ENCODE results near the gene C7orf33. TPM values are rescaled to one million over a fixed set of nuclear protein-coding genes. Genes with fewer than 3 reads are reported as not detected.

Gene C7orf33
- total RNA-seq, 2 experiments from 2014 or later, result not detected

- peaks cover 1% of the 10 kb centered on the region for H3K27me3 Mint-ChIP-seq
- ChIA-PET POLR2A (no interaction called here), CTCF (no interaction called here)
- peaks cover 15% of the 10 kb centered on the region for H3K4me1 Mint-ChIP-seq (ENCODE audit: low read depth)
- no peak overlapping the region for H3K27ac Mint-ChIP-seq
- no peak for DNase-seq
- H3K9me3 Mint-ChIP-seq, result no peaks in the 10 kb centered on the region
- no peaks in the 10 kb centered on the region for H3K36me3 Mint-ChIP-seq
- no peak overlapping the region for H3K4me3 Mint-ChIP-seq
- intact Hi-C loops (cut with micrococcal nuclease), result no loop called here
These were observed 46.5 kb downstream of the C7orf33 start for GRCh38 chr7:148637094-148637493.

GRCh38 chr7:148645898-148646297 lies 55.3 kb downstream of the C7orf33 start:
- Mint-ChIP-seq H3K27me3 (peaks cover 9% of the 10 kb centered on the region), H3K4me1 (ENCODE audit: low read depth) (no peaks in the 10 kb centered on the region), H3K4me3 (no peak overlapping the region), H3K36me3 (no peaks in the 10 kb centered on the region), H3K27ac (no peak overlapping the region), H3K9me3 (no peaks in the 10 kb centered on the region)
- CTCF ChIA-PET, result no interaction called here
- no peak for DNase-seq
- POLR2A ChIA-PET, result no interaction called here
- intact Hi-C loops (cut with micrococcal nuclease), result no loop called here

GRCh38 chr7:148650232-148650858 lies 59.8 kb downstream of the C7orf33 start:
- H3K4me3 Mint-ChIP-seq, result no peak overlapping the region
- CTCF ChIA-PET, result no interaction called here
- no peak overlapping the region for H3K27ac Mint-ChIP-seq
- no peak for DNase-seq
- no peaks in the 10 kb centered on the region for H3K36me3 Mint-ChIP-seq
- no peaks in the 10 kb centered on the region for H3K9me3 Mint-ChIP-seq
- intact Hi-C loops (cut with micrococcal nuclease), result no loop called here
- peaks cover 1% of the 10 kb centered on the region for H3K27me3 Mint-ChIP-seq
- no peaks in the 10 kb centered on the region for H3K4me1 Mint-ChIP-seq (ENCODE audit: low read depth)
- POLR2A ChIA-PET, result no interaction called here

GRCh38 chr7:148652773-148653172 lies 62.2 kb downstream of the C7orf33 start:
- Mint-ChIP-seq H3K27ac (no peak overlapping the region), H3K4me3 (no peak overlapping the region), H3K27me3 (no peaks in the 10 kb centered on the region), H3K36me3 (no peaks in the 10 kb centered on the region), H3K4me1 (ENCODE audit: low read depth) (no peaks in the 10 kb centered on the region), H3K9me3 (no peaks in the 10 kb centered on the region)
- intact Hi-C loops (cut with micrococcal nuclease), result no loop called here
- CTCF ChIA-PET, result no interaction called here
- no peak for DNase-seq
- POLR2A ChIA-PET, result no interaction called here

- H3K9me3 Mint-ChIP-seq, result no peaks in the 10 kb centered on the region
- no peak overlapping the region for H3K4me3 Mint-ChIP-seq
- intact Hi-C loops (cut with micrococcal nuclease), result no loop called here
- no peaks in the 10 kb centered on the region for H3K4me1 Mint-ChIP-seq (ENCODE audit: low read depth)
- DNase-seq, result no peak
- CTCF ChIA-PET, result interaction anchor here (0.7 kb wide), 1 partner anchor 83 kb away, joined by 3 read pairs; no protein-coding TSS in a partner anchor
- no peaks in the 10 kb centered on the region for H3K36me3 Mint-ChIP-seq
- H3K27ac Mint-ChIP-seq, result no peak overlapping the region
- no peaks in the 10 kb centered on the region for H3K27me3 Mint-ChIP-seq
- POLR2A ChIA-PET, result no interaction called here
These were observed 67.4 kb downstream of the C7orf33 start for GRCh38 chr7:148657929-148658328.

- ChIA-PET CTCF (no interaction called here), POLR2A (no interaction called here)
- no peak overlapping the region for H3K27ac Mint-ChIP-seq
- H3K27me3 Mint-ChIP-seq, result peaks cover 3% of the 10 kb centered on the region
- intact Hi-C loops (cut with micrococcal nuclease), result no loop called here
- H3K4me3 Mint-ChIP-seq, result no peak overlapping the region
- H3K36me3 Mint-ChIP-seq, result no peaks in the 10 kb centered on the region
- no peaks in the 10 kb centered on the region for H3K4me1 Mint-ChIP-seq (ENCODE audit: low read depth)
- no peak for DNase-seq
- H3K9me3 Mint-ChIP-seq, result no peaks in the 10 kb centered on the region
These were observed 70.9 kb downstream of the C7orf33 start for GRCh38 chr7:148661471-148661870.

GRCh38 chr7:148662646-148663045 lies 72.1 kb downstream of the C7orf33 start:
- ChIA-PET CTCF (no interaction called here), POLR2A (no interaction called here)
- Mint-ChIP-seq H3K9me3 (no peaks in the 10 kb centered on the region), H3K4me3 (no peak overlapping the region), H3K27me3 (peaks cover 3% of the 10 kb centered on the region), H3K36me3 (no peaks in the 10 kb centered on the region), H3K4me1 (ENCODE audit: low read depth) (no peaks in the 10 kb centered on the region), H3K27ac (no peak overlapping the region)
- intact Hi-C loops (cut with micrococcal nuclease), result no loop called here
- DNase-seq, result no peak

- Mint-ChIP-seq H3K27ac (no peak overlapping the region), H3K4me1 (ENCODE audit: low read depth) (no peaks in the 10 kb centered on the region), H3K27me3 (peaks cover 3% of the 10 kb centered on the region), H3K4me3 (no peak overlapping the region), H3K9me3 (no peaks in the 10 kb centered on the region), H3K36me3 (no peaks in the 10 kb centered on the region)
- intact Hi-C loops (cut with micrococcal nuclease), result no loop called here
- DNase-seq, result no peak
- POLR2A ChIA-PET, result no interaction called here
- CTCF ChIA-PET, result no interaction called here
These were observed 73.8 kb downstream of the C7orf33 start for GRCh38 chr7:148664324-148664723.

- intact Hi-C loops (cut with micrococcal nuclease), result no loop called here
- H3K36me3 Mint-ChIP-seq, result no peaks in the 10 kb centered on the region
- DNase-seq, result no peak
- no peaks in the 10 kb centered on the region for H3K9me3 Mint-ChIP-seq
- no peaks in the 10 kb centered on the region for H3K4me1 Mint-ChIP-seq (ENCODE audit: low read depth)
- no peak overlapping the region for H3K27ac Mint-ChIP-seq
- ChIA-PET POLR2A (no interaction called here), CTCF (no interaction called here)
- no peak overlapping the region for H3K4me3 Mint-ChIP-seq
- H3K27me3 Mint-ChIP-seq, result peaks cover 3% of the 10 kb centered on the region
These were observed 74.7 kb downstream of the C7orf33 start for GRCh38 chr7:148665221-148665620.

Other genes with a start within 250 kb of the C7orf33 start
- 10 to 100 TPM; 64.7 to 69.6 TPM for gene CUL1, start 108.1 kb downstream of the C7orf33 start, total RNA-seq